GM18858 (cell line): ENCODE data around the gene NCAM2.
"Not testable (repeated sequence)": the region's sequence is repeated elsewhere in the genome, so short reads cannot be mapped to it uniquely, and the experiment has no call there.

Experiments
- ATAC-seq: cut with Tn5 transposase; IDR thresholded peaks from one replicate; pipeline ENCODE4 v1.9.1; 2021; ENCODE audit not compliant: unreplicated experiment

The NCAM2 gene

GRCh38 chr21:21101911-21102310 lies 103.7 kb downstream of the NCAM2 start:
- ATAC-seq: no peak

- ATAC-seq: no peak
These were observed 104.7 kb downstream of the NCAM2 start for GRCh38 chr21:21102896-21103295.

GRCh38 chr21:21103692-21104091 lies 105.5 kb downstream of the NCAM2 start:
- ATAC-seq: no peak

GRCh38 chr21:21109736-21110135 lies 111.5 kb downstream of the NCAM2 start:
- ATAC-seq: no peak

- no peak for ATAC-seq
These were observed 113.2 kb downstream of the NCAM2 start for GRCh38 chr21:21111309-21111920.

GRCh38 chr21:21114461-21114860 lies 116.3 kb downstream of the NCAM2 start:
- ATAC-seq: no peak

- ATAC-seq: no peak
These were observed 120.9 kb downstream of the NCAM2 start for GRCh38 chr21:21119091-21119490.

GRCh38 chr21:21122680-21123079 lies 124.5 kb downstream of the NCAM2 start:
- no peak for ATAC-seq

- no peak for ATAC-seq
These were observed 134.2 kb downstream of the NCAM2 start for GRCh38 chr21:21132390-21132789.

GRCh38 chr21:21137986-21138385 lies 139.8 kb downstream of the NCAM2 start:
- no peak for ATAC-seq

- no peak for ATAC-seq
These were observed 148.6 kb downstream of the NCAM2 start for GRCh38 chr21:21146587-21147373.

- ATAC-seq: no peak
These were observed 149.2 kb downstream of the NCAM2 start for GRCh38 chr21:21147374-21147745.

- ATAC-seq: no peak
These were observed 149.8 kb downstream of the NCAM2 start for GRCh38 chr21:21148009-21148408.

- ATAC-seq: no peak
These were observed 150.3 kb downstream of the NCAM2 start for GRCh38 chr21:21148514-21148913.

GRCh38 chr21:21149445-21149844 lies 151.2 kb downstream of the NCAM2 start:
- ATAC-seq: not testable (repeated sequence)

- ATAC-seq: no peak
These were observed 153.0 kb downstream of the NCAM2 start for GRCh38 chr21:21151231-21151630.

GRCh38 chr21:21156397-21156796 lies 158.2 kb downstream of the NCAM2 start:
- no peak for ATAC-seq

GRCh38 chr21:21156957-21157356 lies 158.7 kb downstream of the NCAM2 start:
- no peak for ATAC-seq

GRCh38 chr21:21158376-21158918 lies 160.2 kb downstream of the NCAM2 start:
- ATAC-seq: no peak

- ATAC-seq: no peak
These were observed 161.2 kb downstream of the NCAM2 start for GRCh38 chr21:21159253-21159899.

GRCh38 chr21:21162786-21163185 lies 164.6 kb downstream of the NCAM2 start:
- ATAC-seq: no peak

GRCh38 chr21:21163904-21164303 lies 165.7 kb downstream of the NCAM2 start:
- no peak for ATAC-seq
